ENCODE measurements around the gene SPTBN1. TPM values are rescaled to one million over a fixed set of nuclear protein-coding genes. Genes with fewer than 3 reads are reported as not detected.

SPTBN1 gene
- total and polyA plus RNA-seq, 2 of the 13 experiments (the other 11 are each of a cell fraction or from before 2014, with no cell fraction given): 123 to 299 TPM

DNA sequence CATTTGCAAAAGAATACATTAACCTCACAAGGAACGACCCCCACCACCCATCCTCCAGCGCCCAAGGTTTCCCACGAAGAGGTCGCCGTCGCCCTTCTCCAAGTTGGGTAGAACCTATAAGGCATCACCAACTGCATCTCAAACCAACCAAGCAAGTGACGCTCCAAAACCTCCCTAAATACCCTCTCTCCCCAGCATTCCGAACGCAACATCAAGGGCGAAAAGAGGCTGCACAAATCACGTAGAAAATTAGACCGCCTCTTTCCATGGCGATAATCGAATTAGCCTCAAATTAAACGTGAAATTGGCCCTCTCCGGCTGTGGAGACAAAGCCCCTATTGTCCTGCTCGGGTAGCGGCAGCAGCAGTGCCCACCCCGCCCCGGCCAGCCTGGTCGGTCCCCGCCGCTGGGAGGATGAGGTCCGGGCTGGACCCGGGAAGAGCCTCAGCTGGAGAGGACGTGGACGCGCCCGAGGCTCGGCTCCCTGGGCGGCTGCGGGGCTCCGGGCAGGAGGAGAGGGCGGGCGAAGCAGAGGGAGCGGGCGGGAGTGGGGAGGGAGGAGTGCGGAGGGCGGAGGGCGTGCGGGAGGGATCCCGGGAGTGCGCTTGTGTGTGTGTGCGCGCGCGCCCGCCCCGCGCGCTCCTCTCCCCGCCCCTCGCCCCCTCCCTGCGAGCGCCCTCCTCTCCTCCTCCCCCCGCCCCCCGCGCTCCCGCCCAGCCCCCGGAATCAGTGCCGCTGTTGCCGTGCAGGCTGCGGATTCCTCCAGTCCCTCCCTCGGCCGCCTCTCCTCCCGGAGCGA lies at the start of gene SPTBN1 (continued):
- TF ChIP-seq SOX13 (IDR thresholded peaks at IDR 0.05) (no peak), SOX13 (CRISPR knock-in tag; conservative IDR thresholded peaks at IDR 0.05 in 1 of 2, IDR thresholded peaks at IDR 0.05 in 1 of 2) (peak in 1 of 2 experiments; percentile 58; a peak in 2 of 4 replicates), RERE (CRISPR knock-in tag; IDR thresholded peaks at IDR 0.05; ENCODE audit: low read depth) (peak; percentile 51; the same call in 1 of the 2 replicates), ZNF580 (CRISPR knock-in tag; IDR thresholded peaks at IDR 0.05; ENCODE audit: borderline replicate concordance, low read depth) (peak; percentile 86; the same call in 1 of the 2 replicates), ZHX2 (IDR thresholded peaks at IDR 0.05; ENCODE audit: low read depth) (0 out of 2 replicates have a peak, but pooled peaks have one; percentile 32), ZHX2 (CRISPR knock-in tag; IDR thresholded peaks at IDR 0.05; ENCODE audit: borderline replicate concordance) (no peak), ZFP37 (CRISPR knock-in tag; IDR thresholded peaks at IDR 0.05; ENCODE audit: borderline replicate concordance) (no peak), NCOR1 (IDR thresholded peaks at IDR 0.05; ENCODE audit: borderline replicate concordance, low read length) (no peak; the same call in 1 of the 2 replicates), ZSCAN12 (CRISPR knock-in tag; IDR thresholded peaks at IDR 0.05) (no peak), MEIS2 (CRISPR knock-in tag; IDR thresholded peaks at IDR 0.05) (peak; percentile 46; the same call in 1 of the 2 replicates)
- TF ChIP-seq, protein P1, sequence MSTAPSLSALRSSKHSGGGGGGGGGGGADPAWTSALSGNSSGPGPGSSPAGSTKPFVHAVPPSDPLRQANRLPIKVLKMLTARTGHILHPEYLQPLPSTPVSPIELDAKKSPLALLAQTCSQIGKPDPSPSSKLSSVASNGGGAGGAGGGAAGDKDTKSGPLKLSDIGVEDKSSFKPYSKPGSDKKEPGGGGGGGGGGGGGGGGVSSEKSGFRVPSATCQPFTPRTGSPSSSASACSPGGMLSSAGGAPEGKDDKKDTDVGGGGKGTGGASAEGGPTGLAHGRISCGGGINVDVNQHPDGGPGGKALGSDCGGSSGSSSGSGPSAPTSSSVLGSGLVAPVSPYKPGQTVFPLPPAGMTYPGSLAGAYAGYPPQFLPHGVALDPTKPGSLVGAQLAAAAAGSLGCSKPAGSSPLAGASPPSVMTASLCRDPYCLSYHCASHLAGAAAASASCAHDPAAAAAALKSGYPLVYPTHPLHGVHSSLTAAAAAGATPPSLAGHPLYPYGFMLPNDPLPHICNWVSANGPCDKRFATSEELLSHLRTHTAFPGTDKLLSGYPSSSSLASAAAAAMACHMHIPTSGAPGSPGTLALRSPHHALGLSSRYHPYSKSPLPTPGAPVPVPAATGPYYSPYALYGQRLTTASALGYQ (CRISPR knock-in tag; IDR thresholded peaks at IDR 0.05): no peak
- TF ChIP-seq, protein P2, sequence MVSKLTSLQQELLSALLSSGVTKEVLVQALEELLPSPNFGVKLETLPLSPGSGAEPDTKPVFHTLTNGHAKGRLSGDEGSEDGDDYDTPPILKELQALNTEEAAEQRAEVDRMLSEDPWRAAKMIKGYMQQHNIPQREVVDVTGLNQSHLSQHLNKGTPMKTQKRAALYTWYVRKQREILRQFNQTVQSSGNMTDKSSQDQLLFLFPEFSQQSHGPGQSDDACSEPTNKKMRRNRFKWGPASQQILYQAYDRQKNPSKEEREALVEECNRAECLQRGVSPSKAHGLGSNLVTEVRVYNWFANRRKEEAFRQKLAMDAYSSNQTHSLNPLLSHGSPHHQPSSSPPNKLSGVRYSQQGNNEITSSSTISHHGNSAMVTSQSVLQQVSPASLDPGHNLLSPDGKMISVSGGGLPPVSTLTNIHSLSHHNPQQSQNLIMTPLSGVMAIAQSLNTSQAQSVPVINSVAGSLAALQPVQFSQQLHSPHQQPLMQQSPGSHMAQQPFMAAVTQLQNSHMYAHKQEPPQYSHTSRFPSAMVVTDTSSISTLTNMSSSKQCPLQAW (CRISPR knock-in tag; IDR thresholded peaks at IDR 0.05): peak; percentile 85
